ENCODE data around the gene PLPP2. TPM values are rescaled to one million over a fixed set of nuclear protein-coding genes. Genes with fewer than 3 reads are reported as not detected.

The PLPP2 gene
- 1 to 10 TPM; 3.2 to 4.1 (median 3.7) TPM for polyA plus RNA-seq (ENCODE audit: insufficient read length in 3 of 3)
- long read RNA-seq, donor 1: 0 reads
- long read RNA-seq, donor 2, partial matches to known transcripts: 0 of 2 reads
- long read RNA-seq, donor 2, other reads (novel, unspliced or antisense): 0 of 2 reads
- long read RNA-seq, donor 3, partial matches to known transcripts: 0 of 1 reads
- long read RNA-seq, donor 3, other reads (novel, unspliced or antisense): 0 of 1 reads
- long read RNA-seq, donor 4, partial matches to known transcripts: 0 of 2 reads
- long read RNA-seq, donor 4, other reads (novel, unspliced or antisense): 0 of 2 reads
- long read RNA-seq, donor 5, partial matches to known transcripts: 0 of 3 reads
- long read RNA-seq, donor 5, other reads (novel, unspliced or antisense): 0 of 3 reads
- long read RNA-seq, donor 6, partial matches to known transcripts: 0 of 2 reads
- long read RNA-seq, donor 6, other reads (novel, unspliced or antisense): 0 of 2 reads
- long read RNA-seq, donor 7, partial matches to known transcripts: 0 of 2 reads
- long read RNA-seq, donor 7, other reads (novel, unspliced or antisense): 0 of 2 reads
- long read RNA-seq, donor 8: 0 reads
- long read RNA-seq, donor 9, partial matches to known transcripts: 0 of 2 reads
- long read RNA-seq, donor 9, other reads (novel, unspliced or antisense): 0 of 2 reads
- long read RNA-seq, donor 10: 0 reads
- long read RNA-seq, donor 11, partial matches to known transcripts: 0 of 2 reads
- long read RNA-seq, donor 11, other reads (novel, unspliced or antisense): 0 of 2 reads
- long read RNA-seq, donor 12, partial matches to known transcripts: 0 of 2 reads
- long read RNA-seq, donor 12, other reads (novel, unspliced or antisense): 0 of 2 reads
- long read RNA-seq, donor 13, partial matches to known transcripts: 0 of 1 reads
- long read RNA-seq, donor 13, other reads (novel, unspliced or antisense): 0 of 1 reads
- long read RNA-seq, donor 14: 0 reads
- long read RNA-seq, donor 15: 0 reads
- long read RNA-seq, donor 16, partial matches to known transcripts: 0 of 2 reads
- long read RNA-seq, donor 16, other reads (novel, unspliced or antisense): 0 of 2 reads

GRCh38 chr19:291006-291521 is at the start of gene PLPP2:
Gene PLPP2, minus strand, starts transcription at chr19:291403. Its CDS starts 67 bp downstream, at chr19:291336.
- no peak for DNase-seq

GRCh38 chr19:340620-341385 is 49.6 kb upstream of the PLPP2 start:
- no peak for DNase-seq

- no peak for DNase-seq
These were observed 48.2 kb upstream of the PLPP2 start for GRCh38 chr19:339262-339887.

GRCh38 chr19:338421-338820 is 47.2 kb upstream of the PLPP2 start:
- DNase-seq: no peak

- DNase-seq: no peak
These were observed 44.9 kb upstream of the PLPP2 start for GRCh38 chr19:336067-336614.

- no peak for DNase-seq
These were observed 44.4 kb upstream of the PLPP2 start for GRCh38 chr19:335486-336066.

GRCh38 chr19:335072-335471 is 43.9 kb upstream of the PLPP2 start:
- DNase-seq: no peak

GRCh38 chr19:334296-335071 is 43.3 kb upstream of the PLPP2 start:
- no peak for DNase-seq

GRCh38 chr19:330503-330902 is 39.3 kb upstream of the PLPP2 start:
- no peak for DNase-seq

GRCh38 chr19:329876-330275 is 38.7 kb upstream of the PLPP2 start:
- no peak for DNase-seq

- DNase-seq: no peak
These were observed 36.9 kb upstream of the PLPP2 start for GRCh38 chr19:328025-328505.

GRCh38 chr19:327291-328024 is 36.3 kb upstream of the PLPP2 start:
- DNase-seq: no peak

GRCh38 chr19:326871-327270 is 35.7 kb upstream of the PLPP2 start:
- DNase-seq: no peak

GRCh38 chr19:325937-326565 is 34.8 kb upstream of the PLPP2 start:
- DNase-seq: no peak

- DNase-seq: no peak
These were observed 34.2 kb upstream of the PLPP2 start for GRCh38 chr19:325173-325936.

- no peak for DNase-seq
These were observed 33.5 kb upstream of the PLPP2 start for GRCh38 chr19:324716-325115.

- no peak for DNase-seq
These were observed 31.4 kb upstream of the PLPP2 start for GRCh38 chr19:322616-323015.

- no peak for DNase-seq
These were observed 27.2 kb upstream of the PLPP2 start for GRCh38 chr19:318509-318774.
